Measurements from ENCODE around the gene ESR1. TPM values are rescaled to one million over a fixed set of nuclear protein-coding genes. Genes with fewer than 3 reads are reported as not detected.

Gene ESR1
- total and polyA plus RNA-seq, 12 donors, result 0.09 to 1.9 (median 1.2) TPM

GRCh38 chr6:152052061-152052460 lies 244.6 kb downstream of the ESR1 start:
- ATAC-seq, result no peak
- intact Hi-C loops (cut with DNase I), result no loop called here

GRCh38 chr6:152053332-152053731 lies 245.8 kb downstream of the ESR1 start:
- H3K9me3 ChIP-seq, result no peaks in the 10 kb centered on the region
- no peak for TF ChIP-seq CTCF (IDR thresholded peaks at IDR 0.05)
- no peaks in the 10 kb centered on the region for H3K4me1 ChIP-seq
- intact Hi-C loops (cut with DNase I), result no loop called here
- H3K27ac ChIP-seq, result no peak overlapping the region
- WGBS, 2 donors, result 94 to 100% methylated on average over 1 of the region's 1 CpG
- H3K4me3 ChIP-seq, result no peak overlapping the region
- no peak for DNase-seq
- H3K27me3 ChIP-seq, result peaks cover 0 to 10% (median 0%) of the 10 kb centered on the region in 7 donors
- H3K36me3 ChIP-seq, result no peaks in the 10 kb centered on the region
- no peak for ATAC-seq

More at GRCh38 chr6:152052061-152052460, 244.6 kb downstream of the ESR1 start:
- no peak for DNase-seq
- Histone ChIP-seq H3K27me3 (peaks cover 0 to 10% (median 0%) of the 10 kb centered on the region in 7 donors), H3K9me3 (no peaks in the 10 kb centered on the region), H3K27ac (no peak overlapping the region), H3K4me1 (no peaks in the 10 kb centered on the region), H3K36me3 (no peaks in the 10 kb centered on the region), H3K4me3 (no peak overlapping the region)
- no peak for TF ChIP-seq CTCF (IDR thresholded peaks at IDR 0.05)
- WGBS, 2 donors, result 61 to 72% methylated on average over 6 of the region's 6 CpGs

- DNase-seq (no peak), ATAC-seq (no peak)
- Histone ChIP-seq H3K9me3 (no peaks in the 10 kb centered on the region), H3K27ac (no peak overlapping the region), H3K4me1 (no peaks in the 10 kb centered on the region), H3K4me3 (no peak overlapping the region), H3K27me3 (peaks cover 0 to 10% (median 0%) of the 10 kb centered on the region in 7 donors), H3K36me3 (no peaks in the 10 kb centered on the region)
- 63 to 67% methylated on average over 7 of the region's 7 CpGs for WGBS, 2 donors
- intact Hi-C loops (cut with DNase I), result no loop called here
- TF ChIP-seq CTCF (IDR thresholded peaks at IDR 0.05), result no peak
Observed at GRCh38 chr6:152054441-152054840, 247.0 kb downstream of the ESR1 start.

DNA sequence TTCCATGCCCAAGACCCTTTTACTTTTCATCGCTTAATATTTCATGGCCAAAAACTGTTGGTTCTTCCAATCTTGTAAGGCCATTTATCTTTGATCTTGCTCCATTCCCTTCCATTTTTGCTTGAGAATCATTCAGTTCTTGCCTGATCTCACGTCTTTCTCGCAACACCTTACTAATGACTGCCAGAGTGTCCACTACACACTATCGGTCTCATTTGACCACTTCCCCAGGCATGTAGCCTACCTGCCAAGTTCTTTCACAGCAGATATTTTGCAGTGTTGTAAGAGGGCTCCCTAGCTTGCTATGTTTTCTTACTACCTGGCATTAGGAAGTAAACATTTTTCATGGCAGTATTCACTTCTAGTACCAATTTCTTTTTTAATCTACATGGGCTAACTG lies 248.0 kb downstream of the ESR1 start:
- WGBS, 2 donors, result 92 to 96% methylated on average over 4 of the region's 4 CpGs
- Histone ChIP-seq H3K4me3 (no peak overlapping the region), H3K27ac (no peak overlapping the region), H3K9me3 (no peaks in the 10 kb centered on the region), H3K36me3 (no peaks in the 10 kb centered on the region), H3K4me1 (no peaks in the 10 kb centered on the region), H3K27me3 (peaks cover 0 to 10% (median 0%) of the 10 kb centered on the region in 7 donors)
- no peak for DNase-seq
- TF ChIP-seq CTCF (IDR thresholded peaks at IDR 0.05), result no peak
- intact Hi-C loops (cut with DNase I), result no loop called here
- no peak for ATAC-seq

Measured in heart right ventricle (tissue), 16 donors.